PC-9 (cell line): ENCODE results near the gene ZBTB21. TPM values are rescaled to one million over a fixed set of nuclear protein-coding genes. Genes with fewer than 3 reads are reported as not detected.

ENCODE experiments used
- BruUV-seq: library from RNA; stranded (reverse); fragments of 400-500 nt; replicated peaks from 2 replicates; lab custom pipeline; 2021; lab: Mats Ljungman, UMichigan
- CTCF ChIA-PET: fragments of 300-600 bp; sonication (Branson Sonifier 250); formaldehyde crosslinking; loops from one replicate; lab custom pipeline; 2022; ENCODE audit warnings: antibody characterized with exemption; lab: Charles Lee
- POLR2A ChIA-PET: fragments of 300-600 bp; sonication (Branson Sonifier 250); formaldehyde crosslinking; loops from one replicate; lab custom pipeline; 2022; ENCODE audit warnings: antibody characterized with exemption; ENCODE audit not compliant: unreplicated experiment; lab: Charles Lee
- DNase-seq, 2 experiments: peaks; one replicate each; pipeline versions ENCODE4 v3.0.0 to v3.0.0-alpha.2; 2015 to 2022; ENCODE audit warnings: mixed read lengths in 1 of 2
- H2AFZ ChIP-seq: fragments of 200-600 bp; sonication (generic); 2 replicates; pipeline ENCODE4 v1.8.1; 2017; ENCODE audit warnings: antibody characterized with exemption
- H3F3A ChIP-seq: fragments of 200-600 bp; sonication (generic); 2 replicates; pipeline ENCODE4 v1.8.1; 2017; ENCODE audit warnings: antibody characterized with exemption, mild to moderate bottlenecking, low read depth; ENCODE audit not compliant: insufficient read depth
- H3K27ac ChIP-seq: fragments of 200-600 bp; sonication (generic); 2 replicates; pipeline ENCODE4 v1.6.1; 2016; ENCODE audit warnings: mixed run types
- H3K27me3 ChIP-seq: fragments of 200-600 bp; sonication (generic); 2 replicates; pipeline ENCODE4 v1.6.1; 2016; ENCODE audit warnings: low read depth, mixed run types; ENCODE audit not compliant: insufficient read depth
- H3K36me3 ChIP-seq: fragments of 200-600 bp; sonication (generic); 2 replicates; pipeline ENCODE4 v1.6.1; 2016; ENCODE audit warnings: low read depth, mixed run types
- H3K4me1 ChIP-seq: fragments of 200-600 bp; sonication (generic); replicated peaks from 2 replicates; pipeline ENCODE4 v1.6.1; 2016; ENCODE audit warnings: mixed run types; ENCODE audit not compliant: insufficient read depth
- H3K4me2 ChIP-seq: fragments of 200-600 bp; sonication (generic); 2 replicates; pipeline ENCODE4 v1.6.1; 2017; ENCODE audit warnings: mixed run types
- H3K4me3 ChIP-seq: fragments of 200-600 bp; sonication (generic); 2 replicates; pipeline ENCODE4 v1.6.1; 2016; ENCODE audit warnings: mixed run types
- H3K79me2 ChIP-seq: fragments of 200-600 bp; sonication (generic); 2 replicates; pipeline ENCODE4 v1.6.1; 2017; ENCODE audit warnings: low read depth, mixed run types
- H3K9me2 ChIP-seq: fragments of 200-600 bp; sonication (generic); 2 replicates; pipeline ENCODE4 v1.8.1; 2017; ENCODE audit warnings: mild to moderate bottlenecking; ENCODE audit not compliant: insufficient read depth
- H3K9me3 ChIP-seq: fragments of 200-600 bp; sonication (generic); 2 replicates; pipeline ENCODE4 v1.8.1; 2016; ENCODE audit warnings: low read depth; ENCODE audit not compliant: insufficient read depth
- H4K20me1 ChIP-seq: fragments of 200-600 bp; sonication (generic); 2 replicates; pipeline ENCODE4 v1.8.1; 2017; ENCODE audit not compliant: insufficient read depth
- EZH2 ChIP-seq: fragments of 200-600 bp; sonication (generic); IDR thresholded peaks from 2 replicates; pipeline ENCODE4 v1.8.0; 2017; ENCODE audit warnings: antibody characterized with exemption, low read depth
- intact Hi-C: fragments of 100-400 bp; cut with micrococcal nuclease; formaldehyde crosslinking; loops from one replicate; pipeline ENCODE4 v1.10.0; 2022; ENCODE audit not compliant: unreplicated experiment
- total RNA-seq: library from RNA; stranded (reverse); gene quantifications from 2 replicates; pipeline ENCODE4 v1.2.3, GENCODE V29; 2021
- TF ChIP-seq, protein P1 (sequence below): fragments of 200-600 bp; sonication (generic); conservative IDR thresholded peaks from 2 replicates; pipeline ENCODE4 v1.6.1; 2017; ENCODE audit warnings: mixed run types, antibody characterized with exemption, mild to moderate bottlenecking, moderate library complexity

Gene ZBTB21
- total RNA-seq, 1 experiment from 2014 or later: 13.5 TPM

GRCh38 chr21:41948078-41948895, 61.9 kb downstream of the ZBTB21 start:
- Histone ChIP-seq H3K79me2 (peaks cover 81% of the 10 kb centered on the region), H3K36me3 (no peaks in the 10 kb centered on the region), H3K9me2 (no peaks in the 10 kb centered on the region), H4K20me1 (0 out of 2 replicates have a peak, but pooled peaks cover 4% of the 10 kb centered on the region), H3K4me1 (peaks cover 14% of the 10 kb centered on the region), H3K27ac (no peak overlapping the region), H3F3A (no peaks in the 10 kb centered on the region), H3K27me3 (no peaks in the 10 kb centered on the region), H2AFZ (no peak overlapping the region), H3K9me3 (no peaks in the 10 kb centered on the region), H3K4me2 (no peak overlapping the region), H3K4me3 (no peak overlapping the region)
- no TSS peak for BruUV-seq
- TF ChIP-seq, protein P1, sequence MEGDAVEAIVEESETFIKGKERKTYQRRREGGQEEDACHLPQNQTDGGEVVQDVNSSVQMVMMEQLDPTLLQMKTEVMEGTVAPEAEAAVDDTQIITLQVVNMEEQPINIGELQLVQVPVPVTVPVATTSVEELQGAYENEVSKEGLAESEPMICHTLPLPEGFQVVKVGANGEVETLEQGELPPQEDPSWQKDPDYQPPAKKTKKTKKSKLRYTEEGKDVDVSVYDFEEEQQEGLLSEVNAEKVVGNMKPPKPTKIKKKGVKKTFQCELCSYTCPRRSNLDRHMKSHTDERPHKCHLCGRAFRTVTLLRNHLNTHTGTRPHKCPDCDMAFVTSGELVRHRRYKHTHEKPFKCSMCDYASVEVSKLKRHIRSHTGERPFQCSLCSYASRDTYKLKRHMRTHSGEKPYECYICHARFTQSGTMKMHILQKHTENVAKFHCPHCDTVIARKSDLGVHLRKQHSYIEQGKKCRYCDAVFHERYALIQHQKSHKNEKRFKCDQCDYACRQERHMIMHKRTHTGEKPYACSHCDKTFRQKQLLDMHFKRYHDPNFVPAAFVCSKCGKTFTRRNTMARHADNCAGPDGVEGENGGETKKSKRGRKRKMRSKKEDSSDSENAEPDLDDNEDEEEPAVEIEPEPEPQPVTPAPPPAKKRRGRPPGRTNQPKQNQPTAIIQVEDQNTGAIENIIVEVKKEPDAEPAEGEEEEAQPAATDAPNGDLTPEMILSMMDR: no peak
- TF ChIP-seq EZH2: no peak
- ChIA-PET CTCF (no interaction called here), POLR2A (interaction anchor here (0.6 kb wide), 1 partner anchor 22 kb away, joined by 3 read pairs; no protein-coding TSS in a partner anchor)
- intact Hi-C loops: no loop called here
- DNase-seq: no peak

DNA sequence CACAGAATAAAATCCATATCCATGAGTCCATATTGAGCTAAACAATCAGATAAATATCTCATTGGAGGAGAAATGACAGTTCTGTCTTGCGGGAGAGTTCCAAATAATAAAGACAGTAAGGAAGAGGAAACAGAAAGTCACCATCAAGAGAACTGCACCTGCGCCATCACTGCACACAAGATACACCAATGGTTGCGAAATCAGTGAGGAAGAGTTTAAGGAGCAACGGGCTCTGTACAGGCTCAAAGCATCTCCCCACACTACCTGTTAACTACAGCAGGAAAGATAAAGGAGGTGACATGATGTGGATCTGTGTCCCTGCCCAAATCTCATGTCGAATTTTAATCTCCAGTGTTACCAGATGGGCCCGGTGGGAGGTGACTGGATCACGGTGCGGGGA, 64.2 kb downstream of the ZBTB21 start:
- Histone ChIP-seq H4K20me1 (0 out of 2 replicates have a peak, but pooled peaks cover 4% of the 10 kb centered on the region), H3K27me3 (no peaks in the 10 kb centered on the region), H3K27ac (no peak overlapping the region), H2AFZ (no peak overlapping the region), H3K4me1 (no peaks in the 10 kb centered on the region), H3K4me2 (no peak overlapping the region), H3K9me3 (no peaks in the 10 kb centered on the region), H3K9me2 (no peaks in the 10 kb centered on the region), H3K79me2 (peaks cover 62% of the 10 kb centered on the region), H3K36me3 (no peaks in the 10 kb centered on the region), H3F3A (no peaks in the 10 kb centered on the region), H3K4me3 (no peak overlapping the region)
- no peak for DNase-seq
- TF ChIP-seq, protein P1: no peak
- TF ChIP-seq EZH2: no peak
- CTCF ChIA-PET: no interaction called here
- BruUV-seq: no TSS peak
- POLR2A ChIA-PET: no interaction called here
- intact Hi-C loops: no loop called here

DNA sequence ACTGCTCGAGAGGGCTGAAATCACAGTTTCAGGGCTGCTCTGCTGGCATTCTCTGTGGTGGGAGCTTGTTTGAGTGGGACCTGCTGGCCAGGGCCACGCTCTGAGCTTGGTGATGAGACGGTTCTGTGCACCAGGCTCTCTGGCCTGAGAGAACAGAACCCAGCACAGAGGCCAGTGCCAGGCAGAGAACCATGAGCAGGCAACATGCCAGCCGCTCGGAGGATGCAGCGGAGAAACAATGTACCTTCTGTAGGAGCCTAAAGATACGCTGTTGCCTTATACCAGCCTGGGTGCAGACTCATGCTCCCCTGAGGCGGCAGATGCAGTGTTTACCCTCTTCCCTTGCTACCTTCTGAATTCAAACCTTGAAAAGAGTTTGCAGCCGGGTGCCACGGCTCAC, 66.3 kb downstream of the ZBTB21 start:
- Histone ChIP-seq H2AFZ (no peak overlapping the region), H3F3A (no peaks in the 10 kb centered on the region), H3K9me2 (no peaks in the 10 kb centered on the region), H3K9me3 (no peaks in the 10 kb centered on the region), H3K36me3 (no peaks in the 10 kb centered on the region), H4K20me1 (0 out of 2 replicates have a peak, but pooled peaks cover 4% of the 10 kb centered on the region), H3K4me1 (no peaks in the 10 kb centered on the region), H3K79me2 (peaks cover 42% of the 10 kb centered on the region), H3K4me2 (no peak overlapping the region), H3K4me3 (no peak overlapping the region), H3K27me3 (no peaks in the 10 kb centered on the region), H3K27ac (no peak overlapping the region)
- DNase-seq: no peak
- BruUV-seq: no TSS peak
- TF ChIP-seq EZH2: no peak
- CTCF ChIA-PET: no interaction called here
- intact Hi-C loops: no loop called here
- POLR2A ChIA-PET: interaction anchor here (0.8 kb wide), 1 partner anchor 88 kb away, joined by 11 read pairs; no protein-coding TSS in a partner anchor
